Right forelimb (tissue), 1 donor: ENCODE results near the gene CRACDL.

ENCODE experiments used
- DNase-seq: peaks from one replicate; pipeline ENCODE4 v3.0.0-alpha.2; 2018

Gene CRACDL

DNA sequence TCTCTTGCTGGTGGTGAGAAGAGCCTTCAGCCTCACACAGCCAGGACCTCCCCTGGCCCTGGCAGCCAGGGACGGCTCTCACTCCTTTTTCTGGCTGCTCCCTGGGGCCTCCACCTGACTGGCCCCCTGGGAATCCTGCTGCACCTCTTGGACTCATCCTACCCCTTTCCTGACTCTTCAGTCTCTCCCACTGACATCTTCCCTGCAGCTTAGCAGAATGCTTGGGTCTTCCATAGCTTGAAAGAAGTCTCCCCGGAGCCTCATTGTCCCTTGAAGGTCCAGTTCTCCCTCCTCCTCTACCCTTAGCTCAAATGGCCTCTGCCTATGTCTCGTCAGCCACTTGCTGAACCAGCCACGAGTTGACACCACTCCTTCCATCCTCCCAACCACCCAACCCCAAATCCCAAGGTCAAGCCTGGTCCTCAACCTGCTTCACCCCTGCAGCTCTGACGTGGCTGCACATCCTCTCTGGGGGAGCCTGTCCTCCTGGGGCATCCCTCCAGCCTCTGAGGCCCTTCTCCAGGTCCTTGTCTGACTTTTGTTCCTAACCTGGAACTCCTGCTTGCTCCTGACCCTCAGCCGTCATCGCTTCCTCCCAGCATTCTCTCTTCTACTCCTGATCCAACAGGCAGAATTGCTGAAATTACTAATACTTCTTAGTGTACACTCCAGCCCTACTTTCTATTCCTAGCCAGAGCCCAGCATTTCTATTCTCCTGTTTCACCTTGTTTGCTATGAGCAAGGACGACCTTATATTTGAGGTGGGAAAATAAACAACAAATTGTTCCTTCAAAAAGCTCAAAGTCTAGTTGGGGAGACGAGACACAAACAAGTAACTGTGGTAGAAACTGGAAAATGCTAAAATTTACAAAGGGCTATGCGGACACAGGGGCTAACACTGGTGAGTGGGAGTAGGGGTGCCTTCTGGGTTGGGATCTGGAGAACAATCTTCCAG, 136.4 kb downstream of the CRACDL start:
- no peak for DNase-seq

- DNase-seq = no peak
These were observed 139.1 kb downstream of the CRACDL start for GRCh38 chr2:98796775-98797544.

GRCh38 chr2:98795891-98796676, 139.9 kb downstream of the CRACDL start:
- no peak for DNase-seq

GRCh38 chr2:98793897-98794830, 141.9 kb downstream of the CRACDL start:
- no peak for DNase-seq

DNA sequence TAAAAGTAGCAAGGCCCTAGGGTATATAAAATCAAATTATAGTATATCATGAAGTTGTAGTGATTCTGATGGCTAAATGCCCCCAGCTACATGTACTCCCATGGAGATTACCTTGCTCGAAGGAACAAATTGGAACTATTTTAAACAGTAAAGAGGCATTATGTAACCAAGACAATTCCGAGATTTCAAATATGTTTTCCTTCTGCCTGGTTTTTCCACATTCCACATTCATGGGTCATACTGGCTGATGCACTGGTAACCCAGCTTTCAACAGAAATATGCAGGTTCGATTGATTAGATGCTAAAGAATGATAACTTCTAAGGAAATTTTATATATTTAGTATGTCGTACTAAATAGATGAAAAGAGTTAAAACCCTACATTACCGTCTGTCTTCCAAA, 142.8 kb downstream of the CRACDL start:
- DNase-seq = no peak

DNA sequence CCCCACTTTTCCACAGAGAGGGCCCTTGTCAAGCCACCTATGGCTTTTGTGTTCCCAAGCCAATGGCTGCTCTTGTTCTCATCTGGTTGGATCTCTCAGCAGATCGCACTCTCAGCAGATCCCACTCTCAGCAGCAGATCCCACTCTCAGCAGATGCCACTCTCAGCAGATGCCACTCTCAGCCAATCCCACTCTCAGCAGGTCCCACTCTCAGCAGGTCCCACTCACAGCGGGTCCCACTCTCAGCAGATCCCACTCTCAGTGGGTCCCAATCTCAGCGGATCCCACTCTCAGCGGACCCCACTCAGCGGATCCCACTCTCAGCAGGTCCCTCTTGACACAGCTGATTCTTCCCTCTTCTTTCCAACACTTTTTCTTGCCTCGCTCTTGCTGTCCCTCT, 145.8 kb downstream of the CRACDL start:
- no peak for DNase-seq

DNA sequence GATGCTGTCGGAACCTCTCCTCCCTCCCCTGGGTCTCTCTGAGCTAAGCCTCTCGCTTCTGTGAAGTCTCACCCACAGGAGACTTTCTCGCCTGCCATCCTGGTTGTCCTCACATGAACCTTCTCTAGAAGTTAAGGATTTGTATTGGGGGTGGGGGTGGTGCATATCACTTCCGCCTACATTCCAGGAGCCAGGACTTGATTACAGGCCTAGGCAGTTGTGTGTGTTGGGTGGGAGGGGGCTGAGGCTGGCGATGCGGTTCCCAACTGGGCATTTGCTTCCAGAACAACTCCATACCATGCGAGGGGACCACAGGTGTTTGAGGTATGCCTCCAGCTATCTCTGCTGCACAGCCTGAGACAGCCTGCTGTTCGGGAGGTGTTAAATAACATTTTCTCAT, 148.3 kb downstream of the CRACDL start:
- no peak for DNase-seq

- no peak for DNase-seq
These were observed 149.8 kb downstream of the CRACDL start for GRCh38 chr2:98786179-98786578.

DNA sequence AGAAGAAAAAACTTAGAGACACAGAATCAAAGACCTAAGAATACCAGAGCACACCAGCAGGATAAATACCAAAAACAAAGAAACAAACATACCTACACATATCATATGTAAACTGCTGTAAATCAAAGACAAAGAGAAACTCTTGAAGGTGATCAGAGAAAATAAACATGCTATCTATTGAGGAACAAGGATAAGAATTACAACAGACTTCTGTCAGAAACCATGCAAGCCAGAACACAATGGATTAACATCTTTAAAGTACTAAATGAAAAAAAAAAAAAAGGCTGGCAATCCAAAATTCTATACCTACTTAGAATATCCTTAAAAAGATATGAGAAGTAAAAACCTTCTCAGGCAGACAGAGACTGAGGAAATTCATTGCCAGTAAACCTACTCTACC, 153.5 kb downstream of the CRACDL start:
- DNase-seq = no peak

DNA sequence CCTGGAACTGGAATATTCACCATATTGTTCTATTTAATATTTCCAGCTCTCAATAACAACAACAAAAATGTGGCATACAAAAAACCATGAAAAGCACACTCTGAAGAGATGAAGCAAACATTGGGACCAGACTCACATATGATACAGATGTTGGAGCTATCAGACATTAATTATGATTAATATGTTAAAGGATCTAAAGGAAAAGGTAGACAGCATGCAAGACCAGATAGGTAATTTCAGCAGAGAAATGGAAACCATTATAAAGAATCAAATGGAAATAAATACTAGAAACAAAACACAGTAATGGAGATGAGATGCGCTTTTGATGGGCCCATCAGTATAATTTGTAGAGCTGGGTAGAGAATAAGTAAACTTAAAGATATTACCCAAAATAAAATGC, 154.2 kb downstream of the CRACDL start:
- DNase-seq = no peak

DNA sequence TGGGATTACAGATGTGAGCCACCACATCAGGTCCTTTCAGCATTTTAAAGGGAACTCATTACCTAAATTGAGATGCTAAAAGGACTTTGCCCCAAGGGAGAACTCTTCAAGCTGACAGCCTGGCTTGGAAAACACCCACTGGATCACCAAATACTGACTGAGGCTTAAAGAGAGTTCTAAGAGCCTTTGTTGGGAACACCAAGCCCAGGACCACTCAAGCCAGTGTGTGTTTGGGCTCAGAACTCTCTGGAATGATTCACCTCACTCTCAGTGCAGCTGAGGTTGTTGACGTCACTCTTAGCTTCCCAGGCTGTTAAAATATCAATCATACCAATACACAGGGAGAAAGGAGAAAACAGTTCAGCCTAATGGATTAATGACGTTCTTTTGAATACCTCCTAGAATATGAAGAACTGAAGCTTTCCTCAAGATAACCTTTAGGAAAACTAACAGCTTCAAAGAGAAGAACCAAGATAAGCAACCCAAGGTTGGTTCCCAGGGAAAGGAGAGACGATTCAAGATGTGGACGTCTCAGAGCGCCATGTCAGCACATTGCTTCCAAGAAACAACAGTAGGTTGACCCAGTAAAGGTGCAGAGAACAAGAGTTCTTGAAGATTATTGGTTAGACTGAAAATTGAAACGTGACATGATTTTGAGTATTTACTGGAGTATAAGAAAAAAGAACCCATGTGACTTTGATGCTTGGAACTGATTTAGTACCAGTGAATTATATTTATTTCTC, 157.1 kb downstream of the CRACDL start:
- DNase-seq = no peak

- no peak for DNase-seq
These were observed 157.9 kb downstream of the CRACDL start for GRCh38 chr2:98778151-98778550.

DNA sequence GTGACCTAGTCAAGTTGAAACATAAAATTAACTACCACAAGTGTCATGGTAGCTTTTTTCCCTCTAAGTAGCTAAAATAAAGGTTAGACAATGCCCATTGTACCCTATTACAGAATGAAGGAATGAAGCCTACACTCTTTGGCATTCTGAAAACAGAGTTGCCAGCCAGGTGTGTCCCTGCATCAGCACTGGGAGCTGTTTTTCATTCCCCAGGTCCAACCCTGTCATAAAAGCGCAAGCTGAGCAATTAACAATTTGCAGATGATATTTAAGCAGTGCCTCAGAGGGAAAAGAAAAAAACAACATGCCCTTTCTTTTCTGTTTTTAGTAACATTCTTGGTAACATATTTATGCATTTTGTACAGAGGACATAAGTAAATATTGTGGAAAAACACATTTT, 158.3 kb downstream of the CRACDL start:
- DNase-seq = no peak

DNA sequence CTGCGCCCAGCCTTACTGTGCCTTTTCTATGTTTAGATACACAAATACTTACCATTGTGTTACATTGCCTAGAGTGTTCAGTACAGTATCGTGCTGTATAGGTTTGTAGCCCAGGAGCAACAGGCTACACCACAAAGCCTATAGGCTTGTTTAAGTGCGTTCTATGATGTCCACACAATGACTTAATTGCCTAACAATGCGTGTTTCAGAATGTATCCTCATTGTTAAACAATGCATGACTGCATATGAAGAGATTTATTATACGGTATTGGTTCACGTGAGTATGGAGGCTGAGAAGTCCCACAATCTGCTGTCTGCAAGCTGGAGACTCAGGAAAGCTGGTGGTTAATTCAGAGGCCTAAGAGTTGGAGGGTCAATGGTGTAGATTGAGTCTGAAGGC, 158.9 kb downstream of the CRACDL start:
- DNase-seq = no peak

DNA sequence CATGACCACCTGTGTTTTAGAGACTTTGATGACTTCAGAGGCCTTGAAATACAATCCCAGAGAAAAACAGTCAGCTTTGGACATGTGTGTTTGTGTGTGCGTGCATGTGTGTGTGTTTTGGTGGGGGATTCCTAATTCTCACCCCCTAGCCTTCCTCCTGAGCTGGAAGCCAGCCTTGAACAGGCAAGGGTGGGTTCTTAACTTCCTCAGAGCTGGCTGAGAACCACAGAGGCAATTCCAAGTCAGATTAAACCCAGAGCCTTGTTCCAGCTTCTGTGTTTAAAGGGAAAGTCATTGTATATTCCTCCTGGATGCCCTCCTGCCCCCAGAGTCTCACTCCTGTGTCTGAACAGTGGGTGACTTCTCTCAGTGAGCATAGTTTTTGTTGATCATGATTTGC, 159.9 kb downstream of the CRACDL start:
- no peak for DNase-seq

DNA sequence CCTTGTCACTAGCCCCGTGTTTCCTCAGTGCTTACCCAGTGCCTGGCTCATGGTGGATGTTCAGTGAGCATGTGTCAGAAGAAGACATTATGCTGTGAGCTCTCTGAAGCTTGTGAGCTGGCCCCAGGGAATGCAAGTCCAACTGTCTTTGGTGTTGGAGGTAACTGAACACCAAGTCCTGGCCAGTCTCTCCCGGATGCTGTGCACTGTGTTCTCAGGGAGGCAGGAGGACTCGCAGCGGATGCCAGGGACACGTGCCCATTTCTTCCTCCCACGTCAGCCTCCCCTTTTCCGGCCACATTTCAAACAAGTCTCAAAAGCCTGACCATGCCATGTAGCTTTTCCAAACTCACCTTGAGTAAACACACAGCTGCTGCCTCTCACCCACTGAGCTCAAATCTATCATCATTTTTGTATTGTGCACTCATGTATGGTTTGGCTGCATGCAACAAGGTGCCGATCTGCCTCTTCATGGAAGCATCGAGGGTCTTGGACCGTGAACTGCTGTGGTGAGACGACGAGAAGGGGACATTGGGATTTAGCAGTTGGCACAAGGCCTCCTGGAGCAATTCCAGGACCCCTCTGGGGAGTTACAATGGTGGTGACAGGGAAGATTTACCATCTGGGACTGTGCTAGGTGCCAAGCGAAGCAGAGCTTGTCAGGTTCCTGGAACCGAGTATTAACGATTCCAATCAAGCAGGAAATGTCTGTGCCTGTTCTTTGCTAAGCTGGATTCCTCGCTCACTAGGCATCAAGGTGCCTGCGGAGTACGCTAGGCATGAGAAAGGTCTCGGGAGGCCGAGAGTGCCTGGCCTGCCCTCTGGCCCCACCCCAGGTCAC, 160.7 kb downstream of the CRACDL start:
- no peak for DNase-seq

DNA sequence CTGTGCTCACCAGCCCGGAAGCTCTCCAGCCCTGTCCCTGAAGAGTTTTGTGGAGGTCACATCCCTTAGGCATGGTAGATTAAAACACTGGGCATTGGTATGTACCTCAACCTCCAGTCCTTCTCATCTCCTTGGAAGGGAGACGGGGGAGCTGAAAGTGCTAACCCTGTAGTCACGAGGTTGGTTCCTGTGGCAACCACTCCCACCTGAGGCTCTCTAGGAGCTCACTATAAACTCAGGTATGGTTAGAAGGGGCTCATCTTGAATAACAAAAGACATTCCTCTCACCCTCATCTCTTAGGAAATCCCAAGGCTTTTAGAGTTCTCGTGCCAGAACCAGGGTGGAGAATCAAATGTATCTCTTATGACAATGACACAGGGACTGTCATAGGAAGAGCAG, 162.1 kb downstream of the CRACDL start:
- DNase-seq = no peak

DNA sequence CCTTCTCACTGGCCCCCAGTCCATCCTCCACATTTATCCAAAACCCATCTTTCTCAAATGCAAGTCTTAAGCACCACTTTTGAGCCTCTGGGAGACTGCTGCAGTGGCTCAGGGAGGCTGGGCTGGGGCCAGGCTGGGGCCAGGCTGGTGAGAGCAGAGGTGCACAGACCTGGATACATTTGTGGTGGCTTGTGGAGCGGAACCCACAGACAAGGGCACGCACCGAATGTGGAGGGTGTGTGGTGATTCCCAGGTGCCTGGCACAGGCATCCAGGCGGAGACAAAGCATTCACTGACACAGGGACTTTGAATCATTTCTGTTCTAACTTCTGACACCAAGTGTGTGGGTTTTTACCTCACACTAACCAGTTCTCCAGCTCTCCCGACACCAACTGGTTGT, 162.9 kb downstream of the CRACDL start:
- DNase-seq = no peak

- no peak for DNase-seq
These were observed 163.5 kb downstream of the CRACDL start for GRCh38 chr2:98772536-98772935.
